RPMI7951 (cell line): Measurements from ENCODE around the gene RPL10. TPM values are rescaled to one million over a fixed set of nuclear protein-coding genes. Genes with fewer than 3 reads are reported as not detected.

Experiments used
- DNase-seq: peaks from one replicate; pipeline ENCODE4 v3.0.0-alpha.2; 2012; ENCODE audit warnings: low read depth
- total RNA-seq: library from RNA; depleted of rRNA; stranded (reverse); fragments of >200 nt; shearing (Covaris generic); gene quantifications from 2 replicates; pipeline ENCODE4 v1.2.3, GENCODE V29; 2014

The RPL10 gene
- total RNA-seq, 1 experiment from 2014 or later, result 2,378 TPM

DNA sequence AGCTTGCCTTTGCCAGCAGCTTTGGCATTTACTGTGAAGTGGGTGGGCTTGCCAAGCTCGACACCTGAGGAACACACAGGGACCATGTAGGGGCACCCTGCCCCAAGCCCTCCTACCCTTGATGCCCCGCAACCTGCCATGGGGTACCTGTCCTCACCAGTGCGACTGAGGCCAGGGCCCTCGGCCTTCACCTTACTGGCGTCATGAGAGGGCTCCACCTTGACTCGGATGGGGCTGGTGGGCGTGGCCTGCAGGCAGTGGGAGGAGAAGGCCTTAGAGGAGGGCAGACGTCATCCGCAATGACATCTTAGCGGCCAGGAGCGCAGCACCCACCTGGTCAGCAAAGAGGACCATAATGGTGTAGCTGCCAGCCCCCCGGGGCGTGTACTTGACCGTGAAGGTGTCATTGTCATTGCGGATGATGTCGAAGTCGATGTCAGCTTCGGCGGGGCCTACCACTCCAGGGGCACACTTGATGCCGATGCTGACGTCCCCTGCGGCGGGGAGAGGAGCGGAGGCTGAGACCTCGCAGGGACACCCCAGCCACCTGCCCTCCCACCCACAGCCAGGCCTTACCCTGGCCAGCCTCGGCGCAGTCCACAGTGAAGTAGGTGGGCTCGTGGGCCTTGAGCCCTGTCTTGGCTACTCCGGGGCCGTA lies 36.0 kb upstream of the RPL10 start:
- no peak for DNase-seq

DNA sequence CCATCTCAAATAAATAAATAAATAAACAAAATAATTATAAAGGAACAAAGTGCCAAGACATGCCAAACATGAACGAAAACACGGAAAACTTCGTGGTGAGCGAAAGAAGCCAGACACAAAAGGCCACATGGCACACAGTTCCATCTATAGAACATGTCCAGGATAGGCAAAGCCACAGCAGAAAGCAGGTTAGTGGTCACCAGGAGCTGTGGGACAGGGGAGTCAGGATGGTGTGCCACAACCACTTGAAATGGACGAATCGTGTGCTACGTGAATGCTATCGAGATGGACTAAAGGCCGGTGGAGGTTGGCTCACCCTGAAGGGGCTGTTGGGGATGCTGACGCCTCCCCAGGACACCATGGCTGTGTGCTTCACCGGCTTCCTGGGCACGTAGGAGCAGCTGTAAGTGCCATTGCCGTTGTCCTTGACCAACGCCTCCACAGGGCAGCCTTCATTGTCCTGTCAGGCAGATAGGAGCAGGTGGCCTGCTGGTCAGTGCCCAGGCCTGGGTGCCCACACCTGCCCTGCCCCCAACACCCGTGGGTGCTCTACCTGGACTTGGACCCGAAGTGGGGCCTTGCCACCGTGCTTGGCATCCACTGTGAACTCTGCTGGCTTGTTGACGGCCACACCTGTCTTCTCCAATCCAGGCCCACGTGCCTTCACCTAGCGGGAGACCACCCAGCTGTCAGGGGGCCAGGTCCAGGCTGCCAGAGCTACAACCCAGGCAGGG lies 34.3 kb upstream of the RPL10 start:
- no peak for DNase-seq

DNA sequence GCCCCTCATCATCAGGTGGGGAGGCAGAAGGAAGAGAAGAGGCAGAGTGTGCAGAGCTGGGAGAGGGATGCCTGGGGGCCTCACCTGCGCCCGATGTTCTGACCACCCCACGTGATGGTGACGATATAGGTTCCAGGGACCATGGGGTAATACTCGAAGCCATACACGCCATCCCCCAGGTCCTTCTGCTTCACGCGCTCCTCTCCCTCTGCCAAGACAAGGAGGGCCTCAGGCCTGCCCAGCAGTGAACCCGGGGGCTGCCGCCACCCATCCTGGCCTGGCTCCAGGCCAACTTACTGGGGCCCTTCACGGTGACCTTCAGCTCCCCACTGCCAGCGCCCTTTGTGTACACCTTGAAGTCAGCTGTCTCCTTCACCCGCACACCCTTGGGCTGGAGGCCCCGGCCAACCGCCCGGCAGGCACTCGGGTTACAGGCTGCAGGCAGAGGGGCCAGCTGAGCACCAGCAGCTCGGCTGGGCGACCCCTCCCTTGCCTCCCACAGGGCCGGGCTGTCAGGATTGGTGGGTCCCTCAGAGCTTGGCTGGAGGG lies 33.1 kb upstream of the RPL10 start:
- DNase-seq, result no peak

DNA sequence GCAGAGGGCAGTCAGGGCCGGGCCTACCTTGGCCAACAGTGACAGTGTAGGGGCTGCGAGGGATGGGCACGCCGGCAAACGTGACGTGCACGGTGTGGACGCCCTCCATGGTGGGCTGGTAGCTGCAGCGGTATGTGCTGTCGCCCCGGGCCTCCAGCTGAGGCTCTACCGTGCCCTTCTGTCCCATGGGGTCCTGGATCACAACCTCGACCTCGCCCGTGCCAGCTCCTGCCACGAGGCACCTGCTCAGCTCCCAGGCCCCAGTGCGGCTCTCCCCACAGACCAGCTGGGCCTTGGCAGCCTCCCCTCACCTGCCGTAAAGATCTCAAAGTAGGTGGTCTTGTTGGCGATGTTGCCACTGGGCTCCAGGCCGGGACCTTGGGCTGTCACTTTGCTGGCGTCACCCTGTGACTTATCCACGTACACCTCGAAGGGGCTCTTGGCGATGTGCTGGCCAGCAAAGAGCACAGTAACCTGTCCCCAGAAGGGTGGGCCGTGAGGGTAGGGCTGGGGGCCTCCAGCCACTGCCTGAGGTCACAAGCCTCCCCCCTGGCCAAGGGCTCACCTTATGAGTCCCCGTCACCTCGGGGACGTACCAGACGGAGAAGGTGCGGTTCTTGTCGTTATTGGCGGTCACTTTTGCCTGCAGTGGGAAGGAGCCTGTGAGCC lies 32.0 kb upstream of the RPL10 start:
- no peak for DNase-seq

DNA sequence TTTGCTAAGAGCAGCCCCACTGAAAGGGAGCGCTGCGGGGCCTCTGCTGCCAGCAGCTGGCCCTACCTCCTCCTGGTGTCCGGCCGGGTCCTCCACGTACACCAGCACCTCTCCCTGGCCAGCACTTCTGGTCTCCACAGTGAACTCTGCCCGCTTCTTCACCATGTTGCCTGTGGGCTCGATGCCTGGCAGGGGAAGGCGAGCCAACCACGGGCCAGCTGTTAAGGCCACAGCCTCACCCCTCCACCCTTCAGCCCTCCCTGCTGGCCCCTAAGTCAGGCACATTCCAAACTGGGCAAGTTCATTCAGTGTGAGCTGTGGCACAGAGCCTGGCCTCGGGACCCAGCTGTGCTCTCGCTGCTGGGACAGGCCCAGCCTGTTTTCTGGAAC lies 31.5 kb upstream of the RPL10 start:
- DNase-seq, result no peak

DNA sequence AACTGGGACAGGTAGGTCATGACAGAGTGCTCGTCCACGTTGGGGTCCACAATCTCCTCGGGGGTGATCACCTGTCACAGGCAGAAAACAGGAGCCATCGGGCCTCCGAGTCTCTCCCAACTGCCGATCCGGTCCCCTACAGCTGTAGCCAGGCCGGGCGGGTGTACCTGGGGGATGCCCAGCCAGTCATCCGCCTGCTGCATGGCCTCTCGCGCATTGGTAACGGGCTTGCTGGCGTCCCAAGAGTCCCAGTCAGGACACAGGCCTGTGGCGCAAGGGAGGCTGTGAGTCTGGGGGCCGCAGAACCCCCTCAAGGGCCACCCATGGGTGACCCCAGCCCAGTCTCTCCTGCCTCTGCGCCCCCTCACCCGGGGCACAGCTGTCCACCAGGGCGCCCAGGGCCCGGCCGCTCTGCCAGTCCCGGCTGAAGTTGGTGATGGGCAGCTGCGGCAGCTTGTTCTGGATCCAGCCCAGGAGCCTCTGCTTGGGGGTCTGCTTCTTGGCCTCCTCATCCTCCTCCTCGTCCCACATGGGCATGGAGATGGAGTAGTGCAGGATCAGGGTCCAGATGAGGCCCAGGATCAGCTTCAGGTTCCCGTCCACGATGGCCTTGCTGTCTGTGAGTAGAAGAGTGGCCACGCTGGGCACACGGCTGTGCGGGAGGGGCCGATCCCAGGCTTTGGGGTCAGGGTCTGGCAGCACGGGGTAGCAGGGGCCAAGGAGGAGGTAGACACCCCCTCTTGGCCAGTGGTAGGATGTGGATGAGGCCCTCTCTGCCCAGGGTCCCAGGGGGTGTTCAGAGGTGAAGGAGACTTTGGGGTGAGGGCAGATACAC lies 30.5 kb upstream of the RPL10 start:
- no peak for DNase-seq

DNA sequence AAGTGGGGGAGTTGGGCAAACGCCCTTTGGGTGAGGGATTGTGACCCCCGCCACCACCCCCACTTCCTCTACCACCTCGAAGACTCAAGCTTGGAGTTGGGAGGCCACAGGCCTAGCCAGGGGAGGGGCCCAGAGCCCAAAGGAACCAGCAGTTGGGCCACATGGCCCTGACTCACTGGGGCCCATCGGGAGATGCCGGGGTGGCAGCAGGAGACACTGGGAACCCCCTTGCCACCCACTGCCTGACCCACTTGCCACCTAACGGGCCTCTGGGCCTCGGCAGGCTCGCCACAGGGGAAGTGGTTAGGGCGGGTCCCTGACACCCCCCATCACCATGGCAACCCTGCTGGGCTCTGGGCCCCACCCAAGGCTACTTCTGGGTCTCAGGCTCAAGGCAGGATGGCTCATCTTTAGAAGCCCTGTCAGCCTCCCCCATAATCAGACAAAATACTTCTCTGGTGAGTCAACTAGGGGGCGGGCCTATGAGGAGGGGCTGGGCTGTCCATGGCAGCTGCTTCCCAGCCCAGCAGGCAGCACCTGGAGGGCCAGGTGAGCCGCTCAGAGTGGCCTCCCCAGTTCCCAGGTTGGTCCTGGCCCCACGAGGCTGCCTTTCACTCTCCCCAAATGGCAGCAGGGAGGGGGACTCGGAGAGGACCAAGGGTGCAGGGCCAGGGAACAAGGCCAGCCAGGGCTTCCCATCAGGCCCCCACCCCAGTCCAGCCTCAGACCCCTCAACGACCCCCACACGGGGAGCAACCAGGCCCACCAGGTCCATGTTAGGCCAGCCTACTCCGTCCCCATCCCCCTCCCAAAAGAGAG lies 29.3 kb upstream of the RPL10 start:
- DNase-seq, result peak; percentile 94

DNA sequence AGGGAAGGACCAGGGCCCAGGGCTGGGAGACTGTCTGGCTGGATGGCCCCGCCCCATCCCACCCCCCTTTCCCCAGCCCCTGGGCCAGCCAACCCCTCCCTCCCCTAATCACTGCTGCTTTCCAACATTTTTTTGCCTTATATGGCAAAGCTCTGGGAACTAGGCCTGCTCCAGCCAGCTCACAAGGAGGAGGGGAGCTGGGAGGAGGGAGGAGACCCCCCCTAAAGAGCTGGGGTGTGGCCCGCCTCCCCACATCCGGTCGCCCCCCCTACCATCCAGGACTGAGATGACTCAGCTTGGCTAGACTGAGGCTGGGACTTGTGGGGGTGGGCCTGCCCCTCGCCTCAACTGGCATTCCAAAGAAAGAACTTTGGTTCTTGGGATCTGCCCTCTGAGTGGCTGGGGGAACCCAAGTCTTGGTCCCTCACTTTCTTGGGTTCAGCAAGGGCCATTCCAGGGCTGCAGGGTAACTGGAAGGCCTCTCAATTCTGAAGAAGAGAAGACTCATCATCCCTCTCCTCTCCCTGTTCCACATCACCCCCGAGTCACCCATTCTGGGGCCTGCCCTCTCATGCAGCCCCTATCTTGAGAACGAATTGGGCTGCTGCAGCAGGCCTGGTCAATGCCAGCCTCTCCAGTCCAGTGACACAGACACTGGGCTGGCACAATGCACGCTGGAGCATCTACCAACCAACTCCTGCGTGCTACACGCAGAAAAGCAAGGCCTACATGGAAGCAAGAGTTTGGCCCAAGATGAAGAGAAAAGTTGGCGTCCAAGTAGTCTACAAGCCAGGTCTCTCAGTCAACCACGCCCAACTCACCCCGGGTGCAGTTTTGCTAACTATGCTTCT lies 28.5 kb upstream of the RPL10 start:
- peak; percentile 94 for DNase-seq

DNA sequence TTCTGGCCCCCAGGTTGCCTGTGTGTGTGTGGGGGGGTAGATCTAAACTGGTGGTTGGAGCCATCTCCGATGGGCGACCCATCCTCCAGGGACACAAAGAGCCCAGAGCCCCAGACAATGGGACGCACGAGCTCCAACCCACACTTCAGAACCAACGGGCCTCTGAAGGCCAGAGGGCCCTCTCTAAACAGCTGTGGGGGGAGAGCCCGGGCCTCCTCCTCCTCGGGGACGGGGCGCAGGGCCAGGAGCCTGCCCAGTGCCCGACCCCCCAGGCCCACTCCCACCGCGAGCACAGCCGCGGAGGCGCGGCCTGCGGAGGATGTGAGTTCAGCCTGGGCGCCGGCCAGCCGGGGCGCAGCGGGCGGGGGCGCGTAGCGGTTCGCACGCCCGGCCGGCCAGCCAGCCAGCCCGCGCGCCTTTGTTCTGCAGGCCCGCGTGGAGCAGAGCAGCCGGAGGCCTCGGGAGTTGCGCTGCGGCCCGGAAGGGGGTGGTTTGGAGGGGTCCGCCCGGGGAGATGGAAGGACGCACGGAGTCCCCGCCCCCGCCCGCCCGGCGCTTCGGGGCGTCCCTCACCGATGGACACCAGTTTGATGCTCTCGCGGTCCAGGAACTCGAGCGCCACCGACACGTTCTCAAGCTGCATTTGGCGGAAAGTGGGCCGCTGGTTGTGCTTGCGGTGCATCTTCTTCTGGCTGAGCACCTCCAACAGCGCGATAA lies 27.7 kb upstream of the RPL10 start:
- DNase-seq, result no peak

DNA sequence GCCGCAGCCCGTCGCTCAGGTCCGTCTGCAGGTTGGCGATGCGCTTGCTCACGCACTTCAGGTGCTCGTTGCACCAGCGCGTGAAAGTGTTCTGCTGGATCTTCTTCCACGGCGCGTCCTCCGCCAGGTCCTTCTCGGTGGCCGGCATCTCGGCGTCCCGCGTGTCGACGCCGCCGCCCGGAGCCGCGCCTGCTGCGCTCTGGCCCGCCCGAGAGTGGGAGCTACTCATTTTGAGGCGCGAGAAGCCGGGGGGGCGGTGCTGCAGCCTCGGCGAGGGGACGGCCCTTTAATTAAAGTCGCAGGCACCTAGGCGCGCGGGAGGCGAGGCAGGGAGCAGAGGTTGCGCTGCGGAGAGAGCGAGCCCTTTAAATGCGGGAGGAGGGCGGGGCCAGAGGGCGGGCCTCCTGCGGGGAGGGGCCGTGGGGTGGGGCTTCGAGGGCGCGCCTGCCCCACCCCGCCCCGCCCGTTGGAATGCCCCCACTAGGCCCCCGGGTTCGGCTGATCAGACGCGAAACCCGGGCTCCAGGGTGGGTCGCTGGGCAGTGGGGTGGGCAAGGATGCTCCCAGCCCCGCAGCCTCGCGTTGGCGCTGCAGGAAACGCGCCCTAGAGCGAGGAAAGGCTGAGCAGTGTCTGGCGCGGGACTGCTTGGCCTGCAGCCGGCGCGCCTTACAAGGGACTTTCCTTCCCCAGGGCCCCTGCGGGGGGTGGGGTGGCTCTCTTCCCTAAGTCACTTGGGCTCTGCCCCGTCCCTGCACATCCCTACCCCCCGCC lies 27.0 kb upstream of the RPL10 start:
- DNase-seq, result peak; percentile 90

DNA sequence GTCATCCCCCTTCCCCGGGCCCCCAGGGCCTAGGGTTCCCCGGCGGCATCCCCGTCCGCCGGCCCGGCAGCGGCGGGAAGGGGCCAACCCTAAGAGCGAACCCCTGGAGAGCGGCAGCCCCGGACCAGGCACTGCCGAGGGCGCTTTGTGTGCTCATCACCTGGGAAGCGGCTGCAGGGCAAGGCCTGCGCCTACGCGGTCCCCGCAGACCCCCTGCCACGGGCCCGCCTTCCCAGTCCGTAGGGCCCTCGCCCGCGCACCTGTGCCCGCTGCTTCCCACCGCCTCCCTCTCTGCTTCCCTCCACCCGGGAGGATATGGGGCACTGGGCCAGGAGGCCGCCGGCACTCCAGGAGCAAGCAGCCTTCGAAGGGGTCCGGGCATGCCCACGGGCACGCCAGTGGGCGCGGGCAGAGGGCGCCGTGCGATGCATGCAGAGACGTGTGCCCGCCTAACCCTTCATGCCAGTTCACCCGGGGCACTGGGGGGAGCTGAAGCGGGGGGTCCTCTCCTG lies 26.3 kb upstream of the RPL10 start:
- DNase-seq, result no peak

DNA sequence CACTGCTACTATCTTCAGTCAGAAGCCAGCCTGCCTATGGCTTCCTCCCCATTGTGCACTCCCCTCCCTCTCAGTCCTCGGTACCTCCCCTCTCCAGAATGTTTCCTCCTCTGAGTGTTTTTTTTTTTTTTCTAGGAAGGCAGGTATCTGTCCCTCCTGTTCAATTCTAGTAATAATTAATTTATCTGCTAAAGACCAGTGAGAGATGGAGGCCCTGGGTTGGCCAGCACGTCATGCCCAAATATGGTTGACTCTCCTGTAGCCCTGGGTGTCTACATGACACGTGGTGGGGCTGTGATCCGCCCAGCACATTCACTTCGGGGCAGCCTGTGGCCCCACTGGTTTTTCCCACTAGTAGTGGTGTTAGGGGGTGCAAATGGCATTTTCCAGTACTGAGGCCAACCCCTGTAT lies 25.6 kb upstream of the RPL10 start:
- peak; percentile 38 for DNase-seq

DNA sequence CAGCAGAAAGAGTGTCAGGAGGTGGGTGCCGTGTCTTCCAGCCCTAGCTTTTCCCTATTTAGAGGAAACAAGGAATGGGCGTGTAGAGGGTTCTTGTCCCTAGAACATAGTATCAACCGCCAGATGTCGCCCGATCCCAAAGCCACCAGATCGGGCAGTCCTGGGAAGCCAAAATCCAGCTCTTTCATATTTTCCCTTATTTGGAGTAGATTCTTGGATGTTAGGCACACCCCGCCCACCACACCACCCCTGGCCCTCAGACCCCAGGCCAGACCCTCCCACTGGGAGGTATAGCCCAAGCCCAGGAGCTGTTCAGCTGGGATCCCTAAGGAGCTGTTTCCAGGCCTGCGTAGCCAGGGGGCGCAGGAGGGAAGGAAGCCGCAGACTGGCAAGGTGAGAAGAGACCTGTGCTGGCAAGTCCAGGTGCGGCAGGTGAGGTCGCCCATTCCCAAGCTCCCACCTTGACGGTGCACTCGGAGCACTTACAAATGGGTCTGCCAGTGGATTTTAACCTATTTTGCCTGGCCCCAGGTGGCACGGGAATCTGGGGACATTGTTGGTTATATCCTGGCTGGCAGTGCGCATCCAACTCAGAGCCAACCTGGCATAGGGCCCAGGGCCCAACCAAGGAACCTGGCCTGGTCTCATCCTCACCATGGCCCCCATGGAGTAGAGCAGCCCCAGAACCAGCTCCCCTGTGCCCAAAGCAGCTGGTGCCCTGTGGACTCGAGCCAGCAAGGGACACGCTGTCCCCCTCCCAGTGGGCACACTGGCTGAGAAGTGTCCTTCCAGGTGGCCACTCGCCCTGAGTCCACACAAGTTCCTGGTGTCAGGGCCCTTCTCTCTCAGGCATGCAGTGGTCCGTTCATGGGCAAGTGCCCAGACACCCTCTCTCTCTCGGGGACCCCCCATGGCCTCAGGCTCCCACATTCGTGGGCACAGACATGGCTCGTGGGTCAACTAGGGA lies 24.6 kb upstream of the RPL10 start:
- peak; percentile 77 for DNase-seq

DNA sequence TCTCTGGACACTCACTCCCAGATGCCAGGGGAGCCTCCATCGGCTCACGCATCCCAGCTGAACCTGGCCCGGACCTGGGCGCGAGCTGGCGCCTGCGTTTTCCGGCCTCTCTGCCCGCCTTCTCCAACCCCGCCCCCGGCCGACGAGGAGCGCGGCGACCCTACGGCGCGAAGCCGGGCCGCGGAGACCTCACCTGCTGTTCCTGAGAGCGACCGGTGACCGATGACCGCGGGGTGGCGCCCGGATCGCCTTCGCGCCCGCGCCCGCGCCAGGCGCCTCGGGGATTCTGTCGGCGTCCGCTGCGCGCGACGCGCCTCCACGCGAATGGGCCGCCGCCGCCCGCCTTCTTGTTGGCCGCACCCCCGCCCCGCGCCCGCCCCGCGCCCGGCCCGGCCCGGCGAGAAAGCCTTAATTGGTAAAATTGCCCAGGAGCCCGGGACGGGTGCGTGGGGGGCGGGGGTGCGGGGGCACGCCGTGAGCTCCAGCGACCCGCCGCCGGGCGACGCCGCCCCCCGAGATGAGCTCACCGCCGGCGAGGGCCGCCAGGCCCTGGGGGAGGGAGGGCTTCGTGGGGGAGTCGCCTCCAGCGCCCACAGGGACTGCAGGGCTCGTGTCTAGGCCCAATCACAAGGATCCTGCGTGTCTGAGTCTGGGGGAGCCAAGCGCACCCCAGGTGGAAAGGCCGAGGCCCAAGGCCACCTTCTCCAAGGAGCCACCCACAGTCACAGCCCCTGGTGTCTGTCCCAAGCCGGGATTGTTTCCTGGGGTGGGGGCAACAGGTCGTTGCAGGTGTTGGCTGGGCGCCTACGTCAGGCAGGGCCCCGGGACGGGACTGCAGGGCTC lies 23.6 kb upstream of the RPL10 start, which contains the start of gene FLNA:
FLNA (minus strand) TSS at position 322 of the 843 bp plus-strand sequence. CDS start 3,389 bp downstream, outside the sequence.
- DNase-seq, result peak; percentile 16

DNA sequence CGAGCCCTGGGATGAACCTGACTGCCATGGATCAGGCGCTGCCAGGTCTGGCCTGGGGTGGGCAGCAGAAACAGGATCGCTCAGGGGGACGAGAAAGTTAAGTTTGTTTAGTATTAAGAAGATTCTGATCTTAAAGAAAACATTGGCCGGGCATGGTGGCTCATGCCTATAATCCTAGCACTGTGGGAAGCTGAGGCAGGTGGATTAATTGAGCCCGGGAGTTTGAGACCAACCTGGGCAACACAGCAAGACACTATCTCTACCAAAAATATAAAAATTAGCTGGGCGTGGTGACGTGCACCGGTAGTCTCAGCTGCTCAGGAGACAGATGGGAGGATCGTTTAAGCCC lies 23.0 kb upstream of the RPL10 start:
- DNase-seq, result no peak

DNA sequence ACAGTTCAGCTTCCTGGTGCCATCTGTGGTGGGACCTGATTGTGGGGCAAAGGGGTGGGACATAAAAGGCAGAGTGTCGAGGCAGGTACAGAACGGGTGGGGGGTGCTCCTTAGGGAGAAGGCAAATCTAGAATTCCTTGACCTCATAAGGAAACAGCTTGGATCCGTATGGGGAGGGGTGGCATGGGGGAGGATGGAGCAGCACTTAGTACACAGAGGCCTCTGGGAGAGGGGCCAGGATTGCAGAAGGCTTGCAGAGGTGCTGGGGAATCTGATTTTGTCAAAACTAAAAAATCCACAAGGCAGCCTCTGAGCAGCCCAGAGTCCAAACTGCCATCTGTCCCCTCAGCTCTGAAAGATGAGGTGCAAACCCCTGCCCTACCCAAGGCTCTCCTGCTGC lies 21.4 kb upstream of the RPL10 start:
- no peak for DNase-seq
